Suprapubic skin (tissue), 4 donors: Measurements from ENCODE around the gene IKZF4. TPM values are rescaled to one million over a fixed set of nuclear protein-coding genes. Genes with fewer than 3 reads are reported as not detected.

ENCODE experiments used
- DNase-seq, 2 donors: peaks; one replicate each; pipeline ENCODE4 v3.0.0-alpha.2; 2019; ENCODE audit warnings: low spot score in 2 of 2
- H3K27ac ChIP-seq: fragments of 200-600 bp; sonication (generic); one replicate; pipeline ENCODE4 v1.5.1; 2019
- H3K27me3 ChIP-seq: fragments of 200-600 bp; sonication (generic); one replicate; pipeline ENCODE4 v1.5.1; 2019
- H3K36me3 ChIP-seq: fragments of 200-600 bp; sonication (generic); one replicate; pipeline ENCODE4 v1.5.1; 2019
- H3K4me1 ChIP-seq: fragments of 200-600 bp; sonication (generic); one replicate; pipeline ENCODE4 v1.5.1; 2019
- H3K4me3 ChIP-seq: fragments of 200-600 bp; sonication (generic); one replicate; pipeline ENCODE4 v1.5.1; 2019; ENCODE audit warnings: mild to moderate bottlenecking
- H3K9me3 ChIP-seq: fragments of 200-600 bp; sonication (generic); one replicate; pipeline ENCODE4 v1.5.1; 2019
- EP300 ChIP-seq: sonication (generic); formaldehyde crosslinking; IDR thresholded peaks from one replicate; pipeline ENCODE4 v1.6.1; 2017; ENCODE audit warnings: antibody characterized with exemption
- POLR2A ChIP-seq, 2 donors: fragments of 450-650 bp; IDR thresholded peaks; one replicate each; pipeline ENCODE4 v1.6.1; 2017; ENCODE audit warnings: antibody characterized with exemption in 2 of 2, mild to moderate bottlenecking in 2 of 2, moderate library complexity in 2 of 2
- POLR2AphosphoS5 ChIP-seq, 3 donors: sonication (generic); formaldehyde crosslinking; IDR thresholded peaks; one replicate each; pipeline ENCODE4 v1.6.1; 2017; ENCODE audit warnings: antibody characterized with exemption in 3 of 3
- WGBS: methylation state at CpG from one replicate; pipeline ENCODE4 v1.1.5; 2018; 5-methylcytosine and 5-hydroxymethylcytosine counted together
- total RNA-seq, 4 donors: library from RNA; depleted of rRNA; stranded (reverse); fragments of >200 nt; gene quantifications; one replicate each; pipeline ENCODE4 v1.1.0, GENCODE V29; 2016
- TF ChIP-seq, protein P1 (sequence below), 2 donors: fragments of 200-600 bp in 1 of 2; fragments of 450-650 bp in 1 of 2; sonication (generic) in 1 of 2; IDR thresholded peaks; one replicate each; pipeline ENCODE4 v1.5.1; 2016 to 2019; ENCODE audit warnings: antibody characterized with exemption in 2 of 2, mild to moderate bottlenecking in 1 of 2, moderate library complexity in 1 of 2

IKZF4 gene
- total RNA-seq, 4 donors from 2014 or later: 3.2 to 10.5 (median 3.8) TPM

DNA sequence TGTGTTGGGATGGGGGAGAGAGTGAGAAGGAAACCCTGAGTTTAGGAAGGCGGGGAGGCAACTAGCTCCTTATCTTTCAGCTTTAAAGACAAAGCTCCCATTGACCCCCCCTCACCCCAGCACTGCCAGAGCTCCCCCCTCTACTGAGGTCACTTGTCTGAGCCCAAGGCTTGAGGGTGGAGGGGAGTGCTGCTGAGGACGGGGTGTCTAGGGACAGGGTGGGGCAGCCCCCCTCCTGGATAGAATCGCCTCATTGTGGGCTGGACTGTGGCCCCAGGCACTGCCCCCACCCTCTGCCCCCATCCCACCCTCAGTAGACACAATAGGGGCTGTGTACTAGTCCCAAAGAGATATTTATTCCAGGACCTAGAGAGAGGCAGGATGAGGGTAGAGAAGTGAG is 62.1 kb downstream of the IKZF4 start:
- H3K36me3 ChIP-seq: peaks cover 4% of the 10 kb centered on the region
- H3K27me3 ChIP-seq: no peaks in the 10 kb centered on the region
- H3K4me3 ChIP-seq: no peak overlapping the region
- H3K27ac ChIP-seq: no peak overlapping the region
- TF ChIP-seq POLR2AphosphoS5 (IDR thresholded peaks at IDR 0.05) (no peak), EP300 (no peak), POLR2A (IDR thresholded peaks at IDR 0.05) (no peak)
- TF ChIP-seq, protein P1, sequence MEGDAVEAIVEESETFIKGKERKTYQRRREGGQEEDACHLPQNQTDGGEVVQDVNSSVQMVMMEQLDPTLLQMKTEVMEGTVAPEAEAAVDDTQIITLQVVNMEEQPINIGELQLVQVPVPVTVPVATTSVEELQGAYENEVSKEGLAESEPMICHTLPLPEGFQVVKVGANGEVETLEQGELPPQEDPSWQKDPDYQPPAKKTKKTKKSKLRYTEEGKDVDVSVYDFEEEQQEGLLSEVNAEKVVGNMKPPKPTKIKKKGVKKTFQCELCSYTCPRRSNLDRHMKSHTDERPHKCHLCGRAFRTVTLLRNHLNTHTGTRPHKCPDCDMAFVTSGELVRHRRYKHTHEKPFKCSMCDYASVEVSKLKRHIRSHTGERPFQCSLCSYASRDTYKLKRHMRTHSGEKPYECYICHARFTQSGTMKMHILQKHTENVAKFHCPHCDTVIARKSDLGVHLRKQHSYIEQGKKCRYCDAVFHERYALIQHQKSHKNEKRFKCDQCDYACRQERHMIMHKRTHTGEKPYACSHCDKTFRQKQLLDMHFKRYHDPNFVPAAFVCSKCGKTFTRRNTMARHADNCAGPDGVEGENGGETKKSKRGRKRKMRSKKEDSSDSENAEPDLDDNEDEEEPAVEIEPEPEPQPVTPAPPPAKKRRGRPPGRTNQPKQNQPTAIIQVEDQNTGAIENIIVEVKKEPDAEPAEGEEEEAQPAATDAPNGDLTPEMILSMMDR (IDR thresholded peaks at IDR 0.05): no peak
- H3K4me1 ChIP-seq: peaks cover 44% of the 10 kb centered on the region
- DNase-seq: no peak
- WGBS: 52% methylated on average over 3 of the region's 3 CpGs
- no peaks in the 10 kb centered on the region for H3K9me3 ChIP-seq

- no peak for DNase-seq
- Histone ChIP-seq H3K4me1 (peaks cover 33% of the 10 kb centered on the region), H3K4me3 (no peak overlapping the region), H3K27ac (no peak overlapping the region), H3K27me3 (no peaks in the 10 kb centered on the region), H3K9me3 (no peaks in the 10 kb centered on the region), H3K36me3 (peaks cover 14% of the 10 kb centered on the region)
- WGBS: 91% methylated on average over 15 of the region's 15 CpGs
- TF ChIP-seq POLR2AphosphoS5 (IDR thresholded peaks at IDR 0.05) (no peak), EP300 (no peak), POLR2A (IDR thresholded peaks at IDR 0.05) (no peak)
- TF ChIP-seq, protein P1 (IDR thresholded peaks at IDR 0.05): no peak
These were observed 64.2 kb downstream of the IKZF4 start for GRCh38 chr12:56084958-56085543.

GRCh38 chr12:56086096-56086495 is 65.3 kb downstream of the IKZF4 start:
- peaks cover 27% of the 10 kb centered on the region for H3K4me1 ChIP-seq
- peak overlapping the region; percentile 36 for H3K27ac ChIP-seq
- 62% methylated on average over 3 of the region's 3 CpGs for WGBS
- no peak for TF ChIP-seq POLR2AphosphoS5 (IDR thresholded peaks at IDR 0.05)
- no peak for TF ChIP-seq POLR2A (IDR thresholded peaks at IDR 0.05)
- TF ChIP-seq, protein P1 (IDR thresholded peaks at IDR 0.05): no peak
- no peak for TF ChIP-seq EP300
- H3K36me3 ChIP-seq: peaks cover 14% of the 10 kb centered on the region
- H3K27me3 ChIP-seq: no peaks in the 10 kb centered on the region
- H3K9me3 ChIP-seq: no peaks in the 10 kb centered on the region
- no peak overlapping the region for H3K4me3 ChIP-seq
- DNase-seq: no peak

DNA sequence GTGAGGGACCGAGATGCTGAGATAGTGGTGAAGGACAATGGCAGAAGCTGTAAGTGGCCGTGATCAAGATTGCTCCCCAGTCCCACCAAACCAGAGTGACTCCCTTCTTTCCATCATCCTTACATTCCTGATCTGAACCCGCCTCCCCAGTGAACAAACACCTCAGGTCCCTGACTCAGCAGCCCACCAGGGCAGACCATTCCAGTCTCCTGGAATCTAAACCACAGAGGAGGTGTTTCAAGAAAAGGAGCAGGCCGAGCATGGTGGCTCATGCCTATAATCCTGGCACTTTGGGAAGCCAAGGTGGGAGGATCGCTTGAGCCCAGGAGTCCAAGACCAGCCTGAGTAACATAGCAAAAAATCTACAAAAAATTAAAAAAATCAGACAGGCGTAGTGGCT is 65.8 kb downstream of the IKZF4 start:
- H3K27ac ChIP-seq: peak overlapping the region; percentile 36
- no peak for DNase-seq
- no peak overlapping the region for H3K4me3 ChIP-seq
- no peaks in the 10 kb centered on the region for H3K9me3 ChIP-seq
- no peak for TF ChIP-seq POLR2AphosphoS5 (IDR thresholded peaks at IDR 0.05)
- TF ChIP-seq POLR2A (IDR thresholded peaks at IDR 0.05): no peak
- TF ChIP-seq, protein P1 (IDR thresholded peaks at IDR 0.05): no peak
- TF ChIP-seq EP300: no peak
- peaks cover 23% of the 10 kb centered on the region for H3K4me1 ChIP-seq
- no peaks in the 10 kb centered on the region for H3K27me3 ChIP-seq
- WGBS: 90% methylated on average over 6 of the region's 6 CpGs
- peaks cover 14% of the 10 kb centered on the region for H3K36me3 ChIP-seq

- Histone ChIP-seq H3K27ac (peak overlapping the region; percentile 36), H3K27me3 (no peaks in the 10 kb centered on the region), H3K36me3 (peaks cover 14% of the 10 kb centered on the region), H3K9me3 (no peaks in the 10 kb centered on the region), H3K4me3 (no peak overlapping the region), H3K4me1 (peaks cover 18% of the 10 kb centered on the region)
- WGBS: 75% methylated on average over 6 of the region's 6 CpGs
- TF ChIP-seq POLR2A (IDR thresholded peaks at IDR 0.05) (no peak), POLR2AphosphoS5 (IDR thresholded peaks at IDR 0.05) (no peak), EP300 (no peak)
- TF ChIP-seq, protein P1 (IDR thresholded peaks at IDR 0.05): no peak
- DNase-seq: no peak
These were observed 66.4 kb downstream of the IKZF4 start for GRCh38 chr12:56087220-56087619.

Other genes with a start within 250 kb of the IKZF4 start
- 10 to 100 TPM; 32.0 to 45.8 (median 40.1) TPM for gene SARNP, start 203.3 kb upstream of the IKZF4 start, total RNA-seq
- gene ORMDL2, start 203.0 kb upstream of the IKZF4 start, total RNA-seq: 10 to 100 TPM in 3 of 4 donors, 1 to 10 TPM in 1; 8.6 to 22.8 (median 18.2) TPM
- 10 to 100 TPM; 29.8 to 38.2 (median 36.2) TPM for gene DNAJC14, start 191.5 kb upstream of the IKZF4 start, total RNA-seq
- 10 to 100 TPM in 1 of 4 donors, 1 to 10 TPM in 3; 4.2 to 10.5 (median 5.5) TPM for gene MMP19, start 178.1 kb upstream of the IKZF4 start, total RNA-seq
- gene PYM1, start 93.1 kb upstream of the IKZF4 start, total RNA-seq: 10 to 100 TPM; 32.0 to 41.8 (median 37.4) TPM
- 100 to 1,000 TPM; 185 to 556 (median 198) TPM for gene DGKA, start 89.9 kb upstream of the IKZF4 start, total RNA-seq
- 100 to 1,000 TPM in 1 of 4 donors, 10 to 100 TPM in 3; 54.4 to 188 (median 71.7) TPM for gene PMEL, start 55.0 kb upstream of the IKZF4 start, total RNA-seq
- 10 to 100 TPM; 18.4 to 33.2 (median 28.6) TPM for gene CDK2, start 54.2 kb upstream of the IKZF4 start, total RNA-seq
- 100 to 1,000 TPM in 3 of 4 donors, 10 to 100 TPM in 1; 97.1 to 143 (median 114) TPM for gene RAB5B, start 47.0 kb upstream of the IKZF4 start, total RNA-seq
- 10 to 100 TPM; 18.7 to 25.6 (median 22.9) TPM for gene SUOX, start 23.8 kb upstream of the IKZF4 start, total RNA-seq
- gene RPS26, start 20.9 kb downstream of the IKZF4 start, total RNA-seq: 1,000 to 10,000 TPM in 2 of 4 donors, 100 to 1,000 TPM in 2; 600 to 3,046 (median 910) TPM
- 100 to 1,000 TPM; 147 to 226 (median 181) TPM for gene ERBB3, start 59.1 kb downstream of the IKZF4 start, total RNA-seq
- gene PA2G4, start 83.5 kb downstream of the IKZF4 start, total RNA-seq: 100 to 1,000 TPM; 103 to 153 (median 117) TPM
- 1,000 to 10,000 TPM; 2,523 to 6,346 (median 5,689) TPM for gene RPL41, start 95.6 kb downstream of the IKZF4 start, total RNA-seq
- 1 to 10 TPM; 2.1 to 5.6 (median 3.4) TPM for gene ZC3H10, start 97.2 kb downstream of the IKZF4 start, total RNA-seq
- gene ESYT1, start 107.2 kb downstream of the IKZF4 start, total RNA-seq: 100 to 1,000 TPM in 2 of 4 donors, 10 to 100 TPM in 2; 73.1 to 128 (median 103) TPM
- 10 to 100 TPM; 28.3 to 37.4 (median 28.5) TPM for gene MYL6B, start 131.5 kb downstream of the IKZF4 start, total RNA-seq
- 1,000 to 10,000 TPM in 1 of 4 donors, 100 to 1,000 TPM in 3; 773 to 1,142 (median 915) TPM for gene MYL6, start 137.3 kb downstream of the IKZF4 start, total RNA-seq
- gene SMARCC2, start 168.4 kb downstream of the IKZF4 start, total RNA-seq: 100 to 1,000 TPM in 2 of 4 donors, 10 to 100 TPM in 2; 53.6 to 137 (median 85.9) TPM
- 10 to 100 TPM; 28.4 to 60.6 (median 35.8) TPM for gene RNF41, start 200.9 kb downstream of the IKZF4 start, total RNA-seq
- gene NABP2, start 203.3 kb downstream of the IKZF4 start, total RNA-seq: 10 to 100 TPM; 13.3 to 23.7 (median 20.1) TPM
- gene SLC39A5, start 209.0 kb downstream of the IKZF4 start, total RNA-seq: 1 to 10 TPM in 2 of 4 donors, not detected in 2; 1.3 to 2.4 TPM
- 10 to 100 TPM; 20.3 to 33.6 (median 24.6) TPM for gene ANKRD52, start 237.3 kb downstream of the IKZF4 start, total RNA-seq
- gene COQ10A, start 245.9 kb downstream of the IKZF4 start, total RNA-seq: 10 to 100 TPM in 1 of 4 donors, 1 to 10 TPM in 3; 3.4 to 17.0 (median 7.6) TPM